Parathyroid adenoma (tissue), 2 donors: Measurements from ENCODE around the gene RD3L.

Source experiments
- H2AFZ ChIP-seq: fragments of 300-600 bp; sonication (generic); one replicate; pipeline ENCODE4 v1.7.0; 2017; ENCODE audit warnings: antibody characterized with exemption, mild to moderate bottlenecking
- H3K27ac ChIP-seq: fragments of 300-600 bp; sonication (generic); one replicate; pipeline ENCODE4 v1.7.0; 2017
- H3K27me3 ChIP-seq: fragments of 300-600 bp; sonication (generic); one replicate; pipeline ENCODE4 v1.7.0; 2017; ENCODE audit warnings: low read length; ENCODE audit not compliant: control insufficient read depth, insufficient read depth
- H3K36me3 ChIP-seq: fragments of 300-600 bp; sonication (generic); one replicate; pipeline ENCODE4 v1.7.0; 2017; ENCODE audit warnings: low read length; ENCODE audit not compliant: control insufficient read depth, insufficient read depth
- H3K4me1 ChIP-seq: fragments of 300-600 bp; sonication (generic); one replicate; pipeline ENCODE4 v1.7.0; 2017; ENCODE audit warnings: control low read depth
- H3K4me2 ChIP-seq: fragments of 300-600 bp; sonication (generic); one replicate; pipeline ENCODE4 v1.7.0; 2017; ENCODE audit warnings: low read length
- H3K4me3 ChIP-seq: fragments of 300-600 bp; sonication (generic); one replicate; pipeline ENCODE4 v1.7.0; 2017; ENCODE audit warnings: low read depth, low read length
- H3K79me2 ChIP-seq: fragments of 300-600 bp; sonication (generic); one replicate; pipeline ENCODE4 v1.7.0; 2017; ENCODE audit warnings: control low read depth
- H3K9ac ChIP-seq: fragments of 300-600 bp; sonication (generic); one replicate; pipeline ENCODE4 v1.7.0; 2017; ENCODE audit warnings: mild to moderate bottlenecking
- H3K9me3 ChIP-seq: fragments of 300-600 bp; sonication (generic); one replicate; pipeline ENCODE4 v1.7.0; 2017; ENCODE audit warnings: low read length; ENCODE audit not compliant: control insufficient read depth
- CTCF ChIP-seq: fragments of 300-600 bp; sonication (generic); IDR thresholded peaks from one replicate; pipeline ENCODE4 v1.7.0; 2017; ENCODE audit warnings: antibody characterized with exemption, mild to moderate bottlenecking
- donor health status: primary hyperparathyroidism.

Gene RD3L

GRCh38 chr14:103931422-103931821 is 10.9 kb downstream of the RD3L start:
- TF ChIP-seq CTCF: no peak

DNA sequence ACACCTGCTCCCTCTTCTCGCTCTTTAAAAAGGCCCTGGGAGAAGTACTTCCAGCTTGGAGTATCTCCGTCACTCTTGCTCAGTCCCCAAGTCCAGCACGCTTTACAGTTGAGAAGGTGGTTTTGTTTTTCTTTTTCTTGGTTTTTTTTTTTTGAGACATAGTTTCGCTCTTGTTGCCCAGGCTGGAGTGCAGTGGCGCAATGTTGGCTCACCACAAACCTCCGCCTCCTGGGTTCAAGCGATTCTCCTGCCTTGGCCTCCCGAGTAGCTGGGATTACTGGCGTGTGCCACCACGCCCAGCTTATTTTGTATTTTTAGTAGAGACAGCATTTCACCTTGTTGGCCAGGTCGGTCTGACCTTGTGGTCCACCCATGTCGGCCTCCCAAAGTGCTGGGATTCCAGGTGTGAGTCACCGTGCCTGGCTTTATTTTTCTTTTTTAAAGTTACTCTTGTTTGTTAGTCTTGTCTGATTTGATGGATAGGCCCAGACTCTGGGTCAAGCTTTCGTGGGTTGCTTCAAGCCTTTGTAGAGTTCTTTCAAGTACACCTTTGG is 12.2 kb downstream of the RD3L start:
- Histone ChIP-seq H3K27me3 (no peaks in the 10 kb centered on the region), H3K27ac (no peak overlapping the region), H3K79me2 (no peaks in the 10 kb centered on the region), H3K36me3 (no peaks in the 10 kb centered on the region), H3K4me2 (no peak overlapping the region), H2AFZ (no peak overlapping the region), H3K4me3 (no peak overlapping the region), H3K4me1 (no peaks in the 10 kb centered on the region), H3K9me3 (no peaks in the 10 kb centered on the region), H3K9ac (no peak overlapping the region)
- TF ChIP-seq CTCF: no peak

More at GRCh38 chr14:103931422-103931821, 10.9 kb downstream of the RD3L start:
- Histone ChIP-seq H3K9ac (no peak overlapping the region), H3K9me3 (no peaks in the 10 kb centered on the region), H3K4me1 (no peaks in the 10 kb centered on the region), H3K4me2 (no peak overlapping the region), H3K79me2 (no peaks in the 10 kb centered on the region), H3K4me3 (no peak overlapping the region), H3K27me3 (no peaks in the 10 kb centered on the region), H2AFZ (no peak overlapping the region), H3K27ac (no peak overlapping the region), H3K36me3 (no peaks in the 10 kb centered on the region)

DNA sequence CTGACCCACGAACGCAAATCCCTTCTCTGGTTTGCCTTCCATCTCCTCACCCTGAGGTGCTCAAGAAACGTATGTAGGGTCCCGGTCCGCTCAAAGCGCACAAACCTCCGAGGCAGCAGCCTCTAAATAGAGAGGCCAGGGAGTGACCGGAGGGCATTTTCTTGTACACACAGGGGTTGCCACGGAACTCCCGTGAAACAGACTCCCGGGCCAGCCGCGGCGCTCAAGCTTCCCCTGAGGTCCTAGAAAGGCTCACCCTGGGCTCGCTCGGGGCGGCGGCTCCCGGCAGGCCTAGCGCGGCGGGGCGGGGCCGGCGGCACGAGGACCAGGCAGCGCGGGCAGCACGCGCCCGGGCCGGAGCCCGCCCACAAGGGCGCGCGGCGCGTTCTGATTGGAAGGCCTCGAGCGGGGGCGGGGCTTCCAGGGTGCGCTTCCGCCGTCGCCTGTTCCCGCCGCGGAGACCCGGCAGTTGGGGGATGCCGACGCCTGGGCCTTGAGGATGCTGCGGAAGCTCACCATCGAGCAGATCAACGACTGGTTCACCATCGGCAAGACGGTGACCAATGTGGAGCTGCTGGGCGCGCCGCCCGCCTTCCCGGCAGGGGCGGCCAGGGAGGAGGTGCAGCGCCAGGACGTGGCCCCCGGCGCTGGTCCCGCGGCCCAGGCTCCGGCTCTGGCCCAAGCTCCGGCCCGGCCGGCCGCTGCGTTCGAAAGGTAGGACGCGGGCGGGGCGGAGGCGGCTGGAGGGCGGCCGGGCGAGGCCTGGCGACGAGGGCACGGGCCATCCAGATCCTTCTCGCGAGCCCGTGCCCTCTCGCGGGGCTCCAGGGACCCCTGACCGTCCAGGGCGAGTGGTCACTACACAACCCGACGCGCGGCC is 14.1 kb downstream of the RD3L start, which contains the start of gene TDRD9:
Gene TDRD9, plus strand, starts transcription at position 446 of the 880 bp plus-strand sequence. Its CDS starts 54 bp downstream, at position 500.
- Histone ChIP-seq H3K36me3 (no peaks in the 10 kb centered on the region), H2AFZ (no peak within 1 kb of the TSS), H3K4me3 (no peak within 1 kb of the TSS), H3K79me2 (no peaks in the 10 kb centered on the region), H3K4me1 (no peaks in the 10 kb centered on the region), H3K9me3 (no peaks in the 10 kb centered on the region), H3K27ac (no peak within 1 kb of the TSS), H3K4me2 (no peak within 1 kb of the TSS), H3K9ac (no peak within 1 kb of the TSS), H3K27me3 (no peaks in the 10 kb centered on the region)
- no peak for TF ChIP-seq CTCF

DNA sequence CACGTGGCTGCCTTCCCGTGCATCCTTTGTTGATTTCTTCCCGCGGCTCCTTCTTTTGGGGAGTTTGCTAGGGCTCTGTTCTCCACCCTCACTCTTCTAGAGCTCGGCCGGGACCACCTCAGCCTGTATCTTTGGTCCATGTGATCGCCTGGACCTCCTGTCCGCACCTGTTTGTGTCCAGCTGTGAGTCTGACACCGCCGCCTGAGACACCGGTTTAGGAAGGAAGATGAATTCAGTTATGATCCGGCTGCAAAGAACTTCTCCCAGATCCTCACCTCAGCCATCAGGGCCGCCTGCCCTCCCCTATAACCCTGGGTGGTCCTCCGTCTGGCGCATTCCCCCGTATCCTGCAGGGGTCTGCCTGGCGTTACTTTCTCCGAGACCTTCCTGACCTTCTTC is 14.8 kb downstream of the RD3L start:
- H3K4me2 ChIP-seq: no peak overlapping the region
- H3K79me2 ChIP-seq: no peaks in the 10 kb centered on the region
- H3K27ac ChIP-seq: no peak overlapping the region
- H3K27me3 ChIP-seq: no peaks in the 10 kb centered on the region
- H3K9me3 ChIP-seq: no peaks in the 10 kb centered on the region
- no peaks in the 10 kb centered on the region for H3K36me3 ChIP-seq
- no peak for TF ChIP-seq CTCF
- H3K9ac ChIP-seq: no peak overlapping the region
- H3K4me1 ChIP-seq: no peaks in the 10 kb centered on the region
- no peak overlapping the region for H2AFZ ChIP-seq
- H3K4me3 ChIP-seq: no peak overlapping the region
